Loucy (cell line): ENCODE results near the gene CCNJL.

Experiments
- EZH2phosphoT487 ChIP-seq: fragments of 200-600 bp; IDR thresholded peaks from 2 replicates; pipeline ENCODE4 v1.6.1; 2018; ENCODE audit warnings: antibody characterized with exemption, mild to moderate bottlenecking, moderate library complexity, borderline replicate concordance
- TF ChIP-seq, protein P1 (sequence below): fragments of 200-600 bp; sonication (generic); conservative IDR thresholded peaks from 2 replicates; pipeline ENCODE4 v1.5.1; 2014; ENCODE audit warnings: mild to moderate bottlenecking, antibody characterized with exemption, low read length

DNA sequence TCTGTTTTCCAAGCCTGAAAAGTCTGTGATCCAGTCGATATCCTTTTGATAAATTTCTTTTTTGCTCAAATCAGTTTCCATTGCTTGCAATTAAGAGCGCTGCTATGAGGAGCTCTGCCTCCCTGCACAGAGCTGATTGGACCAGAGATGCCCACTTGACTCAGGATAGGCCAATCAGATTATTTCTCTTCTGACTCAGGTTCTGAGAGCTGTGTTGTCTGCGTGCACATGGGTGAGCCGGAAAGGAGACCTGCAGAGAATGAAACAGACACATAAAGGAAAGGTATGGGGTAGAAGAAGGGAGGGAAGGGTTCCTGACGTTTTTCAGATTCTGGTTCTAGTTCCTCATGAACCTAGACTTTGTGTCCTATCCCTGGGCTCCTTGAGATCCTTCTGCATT is 98.8 kb downstream of the CCNJL start:
- TF ChIP-seq, protein P1, sequence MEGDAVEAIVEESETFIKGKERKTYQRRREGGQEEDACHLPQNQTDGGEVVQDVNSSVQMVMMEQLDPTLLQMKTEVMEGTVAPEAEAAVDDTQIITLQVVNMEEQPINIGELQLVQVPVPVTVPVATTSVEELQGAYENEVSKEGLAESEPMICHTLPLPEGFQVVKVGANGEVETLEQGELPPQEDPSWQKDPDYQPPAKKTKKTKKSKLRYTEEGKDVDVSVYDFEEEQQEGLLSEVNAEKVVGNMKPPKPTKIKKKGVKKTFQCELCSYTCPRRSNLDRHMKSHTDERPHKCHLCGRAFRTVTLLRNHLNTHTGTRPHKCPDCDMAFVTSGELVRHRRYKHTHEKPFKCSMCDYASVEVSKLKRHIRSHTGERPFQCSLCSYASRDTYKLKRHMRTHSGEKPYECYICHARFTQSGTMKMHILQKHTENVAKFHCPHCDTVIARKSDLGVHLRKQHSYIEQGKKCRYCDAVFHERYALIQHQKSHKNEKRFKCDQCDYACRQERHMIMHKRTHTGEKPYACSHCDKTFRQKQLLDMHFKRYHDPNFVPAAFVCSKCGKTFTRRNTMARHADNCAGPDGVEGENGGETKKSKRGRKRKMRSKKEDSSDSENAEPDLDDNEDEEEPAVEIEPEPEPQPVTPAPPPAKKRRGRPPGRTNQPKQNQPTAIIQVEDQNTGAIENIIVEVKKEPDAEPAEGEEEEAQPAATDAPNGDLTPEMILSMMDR: no peak
- TF ChIP-seq EZH2phosphoT487: no peak
